GM12891 (cell line): ENCODE results near the gene R3HDM2.

Experiments used
- POLR2AphosphoS5 ChIP-seq: IDR thresholded peaks from 2 replicates; pipeline ENCODE4 v1.6.1; 2011; ENCODE audit warnings: low read depth, low read length, control low read depth
- POU2F2 ChIP-seq: IDR thresholded peaks from 2 replicates; pipeline ENCODE4 v1.6.1; 2011; ENCODE audit warnings: low read depth, mild to moderate bottlenecking, control low read depth, low read length, moderate library complexity
- SPI1 ChIP-seq: IDR thresholded peaks from 2 replicates; pipeline ENCODE4 v1.6.1; 2011; ENCODE audit warnings: low read depth, low read length, control low read depth

DNA sequence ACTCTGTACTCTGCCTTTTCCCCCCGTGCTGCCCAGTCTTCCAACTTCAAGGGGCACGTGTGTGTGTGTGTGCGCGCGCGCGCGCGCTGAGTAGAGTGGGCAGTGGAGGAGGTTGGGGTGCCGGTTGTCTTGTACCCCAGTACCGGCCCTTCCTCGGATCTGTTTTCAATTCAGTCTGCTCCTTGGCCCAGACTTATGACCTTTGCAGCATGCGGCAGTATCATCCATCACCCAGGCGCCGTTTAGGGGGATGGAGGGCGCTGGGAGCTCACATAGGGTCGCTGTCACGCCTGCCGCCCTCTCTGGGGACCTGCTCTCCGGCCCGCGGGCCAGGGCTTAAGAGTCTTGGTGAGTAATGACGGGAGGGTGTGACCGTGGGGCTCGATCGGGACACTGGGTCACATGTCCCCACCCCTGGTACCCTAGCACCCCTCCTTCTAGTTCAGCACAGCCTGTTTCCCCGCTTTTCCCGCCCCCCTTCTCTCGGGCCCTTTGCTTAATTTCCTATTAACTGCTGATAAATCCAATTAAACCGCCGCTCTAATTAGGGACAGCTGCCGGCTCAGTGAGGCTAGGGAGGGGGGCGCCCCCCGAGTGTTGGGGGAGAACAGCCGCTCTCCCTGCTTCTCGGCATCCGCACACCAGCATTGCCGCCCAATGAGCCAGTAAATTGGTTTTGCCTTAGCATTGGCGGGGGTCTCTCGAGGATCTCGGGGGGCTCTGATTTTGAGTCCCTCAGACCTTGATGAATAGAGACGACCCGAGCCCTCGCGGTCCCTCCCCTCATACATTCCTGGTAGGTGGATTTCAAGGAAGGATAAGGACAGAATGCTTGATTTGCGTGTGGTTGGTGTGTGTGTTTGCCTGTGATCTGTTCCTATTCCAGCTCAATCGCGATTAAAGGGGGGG lies 189.2 kb downstream of the R3HDM2 start:
- no peak for TF ChIP-seq POLR2AphosphoS5
- TF ChIP-seq POU2F2: no peak
- TF ChIP-seq SPI1: no peak
